Stimulated activated naive CD4-positive, alpha-beta T cell treated with Interleukin-2 at 50 U/mL for 16 hours (primary cell): ENCODE data around the gene KMT5C.
A peak's percentile ranks its signal among the peaks of the same experiment; 100 is the strongest.
"Not testable (repeated sequence)": the region's sequence is repeated elsewhere in the genome, so short reads cannot be mapped to it uniquely, and the experiment has no call there.

ENCODE experiments used
- DNase-seq: peaks from one replicate; lab custom pipeline; 2025; lab: John Stamatoyannopoulos, UW

The KMT5C gene

DNA sequence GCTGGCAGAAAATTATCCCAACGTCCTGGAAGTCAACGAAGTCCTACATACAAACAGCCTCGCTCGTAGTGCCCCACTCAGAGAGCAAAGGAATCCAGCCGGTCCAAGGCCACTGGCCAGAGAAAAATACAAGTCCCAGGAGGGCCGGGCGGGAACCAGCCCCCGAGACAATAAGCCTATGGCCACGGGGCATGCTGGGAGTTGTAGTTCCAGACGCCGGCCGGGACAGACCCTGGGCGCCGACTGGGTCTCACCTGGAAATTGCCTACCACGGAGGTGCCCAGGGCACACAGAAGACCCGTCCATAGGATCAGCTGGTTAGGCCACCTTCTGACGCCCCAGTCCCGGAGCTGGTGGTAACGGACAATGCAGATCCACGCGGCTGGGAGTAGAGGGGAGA is 19.9 kb upstream of the KMT5C start:
- DNase-seq: no peak

DNA sequence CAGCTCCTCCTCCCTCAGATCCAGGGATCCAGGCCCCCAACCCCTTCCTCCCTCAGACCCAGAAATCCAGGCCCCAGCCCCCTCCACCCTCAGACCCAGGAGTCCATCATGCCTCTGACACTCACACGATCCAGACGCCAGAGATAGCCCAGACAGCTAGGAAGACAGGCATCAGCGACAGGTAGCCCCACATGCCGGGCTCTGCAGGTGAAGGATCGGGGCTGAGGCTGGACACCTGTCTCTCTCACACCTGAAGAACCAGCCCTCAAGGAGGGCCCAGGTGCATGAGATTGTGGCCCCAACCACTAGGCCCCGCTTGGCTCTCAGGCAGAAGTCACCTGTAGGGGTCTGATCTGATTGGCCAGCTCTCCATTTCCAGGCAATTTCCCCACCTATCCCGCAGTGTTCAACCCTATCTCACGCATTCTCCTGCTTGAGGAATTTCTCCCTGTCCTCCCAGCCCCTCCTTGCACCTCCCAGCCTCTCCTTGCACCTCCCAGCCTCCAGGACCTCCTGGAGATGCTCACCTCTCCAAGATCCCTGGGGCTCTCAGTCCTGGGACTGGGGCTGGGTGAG is 18.7 kb upstream of the KMT5C start:
- DNase-seq: no peak

DNA sequence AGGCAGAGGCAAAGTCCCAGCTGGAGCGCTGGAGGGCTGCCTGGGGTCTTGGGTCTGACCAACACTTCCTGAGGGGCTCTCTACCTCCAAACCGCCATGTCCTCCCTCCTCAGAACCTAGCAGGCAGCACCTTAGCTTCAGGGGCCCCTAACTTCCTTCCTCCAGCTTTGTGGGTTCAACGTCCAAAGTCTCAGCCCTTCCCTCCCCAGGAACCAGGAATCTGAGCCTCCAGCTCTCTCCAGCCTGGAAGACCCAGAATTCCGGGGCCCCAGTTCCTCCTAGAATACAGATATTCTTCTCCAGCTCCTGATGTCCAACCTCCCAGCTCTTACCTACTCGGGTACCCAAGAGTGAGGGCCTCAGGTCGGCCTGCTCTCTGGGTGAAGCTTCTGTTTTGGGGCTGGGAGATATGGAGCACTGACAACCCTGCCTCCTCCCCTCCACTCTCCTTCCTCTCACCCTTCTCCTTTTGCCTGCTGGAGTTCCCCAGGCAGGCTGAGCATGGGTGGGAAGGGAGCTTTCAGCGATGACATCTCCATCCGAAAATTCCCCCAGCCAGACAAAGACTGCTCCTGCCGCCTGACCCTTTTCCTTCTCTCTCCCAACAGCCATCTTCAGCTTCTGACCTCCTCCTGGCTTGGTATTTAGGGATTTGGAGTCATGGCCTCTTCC is 18.1 kb upstream of the KMT5C start:
- DNase-seq: no peak

DNA sequence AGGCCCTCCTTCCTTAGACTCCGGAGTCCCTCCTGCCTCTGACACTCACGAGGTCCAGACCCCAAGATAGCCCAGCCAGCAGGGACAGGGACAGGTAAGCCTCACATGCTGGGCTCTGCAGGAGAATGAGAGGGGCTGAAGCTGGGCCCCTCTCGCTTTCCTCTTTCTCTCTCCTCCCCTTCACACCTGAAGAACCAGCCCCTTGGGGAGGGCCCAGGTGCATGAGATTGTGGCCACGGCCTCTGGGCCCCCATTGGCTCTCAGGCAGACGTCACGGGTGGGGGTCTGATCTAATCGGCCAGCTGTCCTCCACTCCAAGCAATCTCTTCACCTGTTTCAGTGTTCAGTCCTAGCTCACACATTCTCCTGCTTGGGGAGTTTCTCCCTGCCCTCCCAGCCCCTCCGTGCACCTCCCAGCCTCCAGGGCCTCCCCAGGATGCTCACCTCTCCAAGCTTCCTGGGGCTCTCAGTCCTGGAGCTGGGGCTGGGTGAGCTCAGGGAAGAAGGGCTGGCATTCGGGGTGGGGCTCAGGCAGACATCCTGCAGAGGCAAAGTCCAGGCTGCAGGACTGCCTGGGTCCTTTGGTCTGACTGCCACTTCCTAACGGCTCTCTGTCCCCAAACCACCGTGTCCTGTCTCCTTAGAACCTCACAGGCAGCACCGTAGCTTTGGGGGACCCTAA is 17.3 kb upstream of the KMT5C start:
- no peak for DNase-seq

DNA sequence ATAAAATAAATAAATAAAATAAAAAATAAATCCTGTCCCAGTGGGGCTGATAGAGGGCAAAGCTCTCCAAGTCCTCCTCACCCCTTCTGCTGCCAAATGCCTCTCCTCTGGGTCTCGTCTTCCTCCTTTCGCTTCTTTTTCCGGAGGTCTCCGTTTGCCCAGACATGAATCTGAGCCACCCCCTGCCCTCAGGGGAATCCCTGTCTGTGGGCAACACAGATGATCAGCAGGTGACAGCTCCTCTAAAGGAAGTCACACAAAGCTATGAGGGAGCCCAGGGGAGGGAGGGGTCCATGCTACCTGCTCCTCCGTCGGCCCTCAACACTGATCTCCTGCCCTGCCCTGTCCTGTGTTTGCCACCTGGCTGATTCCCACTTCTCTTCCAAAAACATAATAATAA is 15.0 kb upstream of the KMT5C start:
- no peak for DNase-seq

DNA sequence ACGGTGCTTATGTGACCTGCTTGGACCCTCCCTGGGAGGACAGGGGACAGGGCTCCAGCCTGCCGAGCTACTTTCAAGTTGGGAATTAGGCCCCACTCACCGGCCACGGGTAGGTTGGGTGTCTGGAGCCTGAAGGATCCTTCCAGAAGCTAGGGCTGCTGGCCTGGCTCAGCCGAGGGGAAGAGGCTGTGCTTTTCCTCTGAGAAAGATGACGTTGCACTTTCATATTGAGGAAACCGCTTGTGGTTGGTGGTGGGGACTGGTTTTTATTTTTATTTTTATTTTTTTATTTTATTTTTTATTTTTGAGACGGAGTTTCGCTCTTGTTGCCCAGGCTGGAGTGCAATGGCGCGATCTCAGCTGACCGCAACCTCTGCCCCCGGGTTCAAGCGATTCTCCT is 14.5 kb upstream of the KMT5C start, which contains the start of gene TMEM150B:
Gene TMEM150B, minus strand, starts transcription at position 170 of the 400 bp plus-strand sequence. CDS start 4,305 bp downstream, outside the sequence.
- DNase-seq: no peak

DNA sequence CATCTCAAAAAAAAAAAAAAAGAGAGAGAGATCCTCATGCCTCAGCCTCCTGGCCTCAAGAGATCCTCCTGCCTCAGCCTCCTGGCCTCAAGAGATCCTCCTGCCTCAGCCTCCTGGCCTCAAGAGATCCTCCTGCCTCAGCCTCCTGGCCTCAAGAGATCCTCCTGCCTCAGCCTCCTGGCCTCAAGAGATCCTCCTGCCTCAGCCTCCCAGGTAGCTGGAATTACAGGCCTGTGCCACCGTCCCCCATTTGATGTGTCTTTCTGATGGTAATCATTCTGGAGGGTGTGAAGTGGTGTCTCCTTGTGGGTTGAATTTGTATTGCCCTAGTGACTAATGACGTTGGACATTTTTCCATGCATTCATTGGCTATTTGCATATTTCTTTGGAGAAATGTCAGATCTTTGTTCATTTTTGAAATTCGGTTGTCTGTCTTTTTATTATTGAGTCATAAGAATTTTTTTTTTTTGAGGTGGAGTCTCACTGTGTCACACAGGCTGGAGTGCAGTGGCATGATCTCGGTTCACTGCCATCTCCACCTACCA is 10.8 kb upstream of the KMT5C start:
- DNase-seq: not testable (repeated sequence)

DNA sequence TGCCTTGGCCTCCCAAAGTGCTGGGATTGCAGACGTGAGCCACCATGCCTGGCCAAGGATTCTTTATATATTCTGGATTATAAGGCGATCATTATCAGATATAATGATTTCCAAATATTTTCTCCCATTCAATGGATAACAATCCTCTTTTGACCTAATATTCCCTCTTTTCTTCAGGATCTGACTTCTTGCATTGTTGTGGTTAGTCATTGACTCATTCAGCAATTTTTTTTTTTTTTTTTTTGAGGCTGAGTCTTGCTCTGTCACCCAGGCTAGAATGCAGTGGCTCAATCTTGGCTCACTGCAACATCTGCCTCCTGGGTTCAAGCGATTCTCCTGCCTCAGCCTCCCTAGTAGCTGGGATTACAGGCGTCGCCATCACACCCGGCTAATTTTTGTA is 9.9 kb upstream of the KMT5C start:
- DNase-seq: not testable (repeated sequence)

DNA sequence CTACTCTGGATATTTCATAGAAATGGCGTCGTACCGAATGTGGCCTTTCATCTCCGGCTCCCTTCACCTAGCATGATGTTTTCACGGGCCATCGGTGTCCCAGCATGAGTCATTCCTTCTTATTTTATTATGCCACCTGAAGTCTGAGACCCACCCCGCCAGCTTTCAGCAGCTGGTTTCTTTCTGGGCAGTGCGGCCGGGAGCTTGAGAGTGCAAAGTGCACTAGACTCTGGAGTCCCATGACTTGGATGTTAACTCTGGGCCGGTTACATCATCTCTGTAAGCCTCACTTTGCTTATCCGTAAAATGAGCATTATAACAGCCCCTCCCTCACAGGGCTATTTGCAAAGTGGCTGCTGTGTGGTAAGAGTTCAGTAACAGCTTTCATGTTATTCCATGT is 5.8 kb upstream of the KMT5C start:
- no peak for DNase-seq

DNA sequence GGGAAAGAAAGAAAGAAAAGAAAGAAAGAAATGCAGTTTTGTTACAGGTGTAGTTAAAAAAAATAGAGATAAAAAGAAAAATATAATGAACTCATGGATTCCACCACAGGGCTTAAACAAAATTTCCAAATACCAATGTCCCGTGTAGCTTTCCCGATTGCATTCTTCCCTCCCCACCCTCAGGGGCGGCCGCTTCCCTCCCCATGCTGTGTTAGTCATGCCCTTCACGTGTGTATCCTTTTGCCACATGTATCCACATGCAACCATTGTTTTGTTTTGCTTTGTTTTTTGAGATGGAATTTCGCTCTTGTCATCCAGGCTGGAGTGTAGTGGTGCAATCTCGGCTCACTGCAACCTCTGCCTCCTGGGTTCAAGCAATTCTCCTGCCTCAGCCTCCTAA is 3.6 kb upstream of the KMT5C start:
- no peak for DNase-seq

DNA sequence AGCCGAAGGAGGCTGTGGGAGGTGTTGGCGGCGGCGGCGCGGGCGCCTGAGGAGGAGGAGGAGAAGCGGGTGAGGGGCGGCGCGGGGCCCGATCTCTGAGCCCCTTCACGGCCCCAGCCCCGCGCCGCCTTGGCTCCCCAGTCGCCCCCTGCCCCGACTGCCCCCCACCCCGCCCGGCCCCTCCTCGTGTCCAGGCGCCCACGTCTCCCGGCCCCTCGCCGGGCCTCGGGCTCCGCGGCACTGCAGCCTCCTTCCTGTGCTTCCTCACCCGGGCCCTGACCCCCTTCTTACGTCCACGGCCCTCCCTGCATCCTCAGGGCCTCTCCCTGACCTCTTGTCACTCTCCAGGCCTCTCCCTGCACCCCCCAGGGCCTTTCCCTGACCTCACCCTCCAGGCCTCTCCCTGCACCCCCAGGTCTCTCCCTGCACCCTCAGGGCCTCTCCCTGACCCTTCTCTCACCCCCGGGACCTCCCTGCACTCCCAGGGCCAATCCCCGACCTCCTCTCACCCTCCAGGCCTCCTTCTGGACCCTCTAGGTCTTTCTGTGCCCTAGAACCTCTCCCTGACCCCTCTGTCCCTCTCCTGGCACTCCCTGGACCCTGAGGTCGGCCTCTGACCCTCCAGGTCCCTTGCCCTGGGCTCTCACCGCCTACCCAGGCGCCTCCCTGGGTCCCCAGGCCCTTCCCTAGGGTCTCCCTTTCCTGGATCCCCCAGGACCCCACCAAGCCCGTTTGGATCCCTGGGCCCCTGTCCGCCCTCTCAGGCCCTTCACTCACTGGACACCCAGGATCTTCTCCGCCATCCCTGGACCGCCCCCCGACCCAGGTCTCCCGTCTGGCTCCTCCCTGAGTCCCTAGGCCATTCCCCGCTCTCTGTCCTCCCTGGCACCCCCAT is 460 bp downstream of the KMT5C start:
- no peak for DNase-seq

DNA sequence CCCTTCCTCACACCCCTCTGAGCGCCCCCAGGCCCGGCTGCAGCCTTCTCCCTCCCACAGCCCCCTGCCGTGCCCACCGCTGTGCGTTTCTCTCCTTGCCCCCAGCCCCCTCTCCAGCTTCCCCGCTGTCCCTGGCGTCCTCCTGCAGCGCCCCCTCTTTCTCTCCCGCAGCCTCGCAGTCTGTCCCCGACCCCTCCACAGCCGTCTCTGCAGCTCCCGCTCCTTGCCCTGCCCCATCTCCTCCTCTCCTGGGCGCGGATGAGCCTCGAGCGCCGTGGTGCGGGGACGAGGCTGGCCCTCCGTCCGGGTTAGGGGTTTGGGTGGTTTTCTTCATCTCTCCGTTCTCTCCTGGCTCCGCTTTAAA is 1.1 kb downstream of the KMT5C start:
- DNase-seq: no peak

DNA sequence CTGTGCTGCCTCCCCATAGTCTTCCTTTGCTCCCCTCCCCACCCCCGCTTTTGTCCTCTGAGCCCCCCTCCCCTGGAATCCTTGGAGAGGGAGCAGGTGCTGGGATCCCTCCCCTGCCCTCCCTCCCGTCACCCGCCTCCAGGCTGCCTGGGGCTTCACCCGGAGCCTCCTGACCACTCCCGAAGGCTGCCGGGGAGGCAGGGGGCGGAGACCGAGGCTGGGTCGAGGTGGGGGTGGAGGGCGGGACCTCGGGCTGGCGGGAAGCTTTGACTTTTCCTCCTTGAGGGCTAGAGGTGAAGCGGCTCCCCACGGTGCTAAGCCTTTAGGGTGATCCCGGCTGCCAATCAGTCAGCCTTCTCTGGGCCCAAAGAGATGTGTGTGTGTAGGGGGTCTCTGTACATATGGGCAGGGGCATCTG is 1.5 kb downstream of the KMT5C start:
- peak; percentile 48 for DNase-seq

DNA sequence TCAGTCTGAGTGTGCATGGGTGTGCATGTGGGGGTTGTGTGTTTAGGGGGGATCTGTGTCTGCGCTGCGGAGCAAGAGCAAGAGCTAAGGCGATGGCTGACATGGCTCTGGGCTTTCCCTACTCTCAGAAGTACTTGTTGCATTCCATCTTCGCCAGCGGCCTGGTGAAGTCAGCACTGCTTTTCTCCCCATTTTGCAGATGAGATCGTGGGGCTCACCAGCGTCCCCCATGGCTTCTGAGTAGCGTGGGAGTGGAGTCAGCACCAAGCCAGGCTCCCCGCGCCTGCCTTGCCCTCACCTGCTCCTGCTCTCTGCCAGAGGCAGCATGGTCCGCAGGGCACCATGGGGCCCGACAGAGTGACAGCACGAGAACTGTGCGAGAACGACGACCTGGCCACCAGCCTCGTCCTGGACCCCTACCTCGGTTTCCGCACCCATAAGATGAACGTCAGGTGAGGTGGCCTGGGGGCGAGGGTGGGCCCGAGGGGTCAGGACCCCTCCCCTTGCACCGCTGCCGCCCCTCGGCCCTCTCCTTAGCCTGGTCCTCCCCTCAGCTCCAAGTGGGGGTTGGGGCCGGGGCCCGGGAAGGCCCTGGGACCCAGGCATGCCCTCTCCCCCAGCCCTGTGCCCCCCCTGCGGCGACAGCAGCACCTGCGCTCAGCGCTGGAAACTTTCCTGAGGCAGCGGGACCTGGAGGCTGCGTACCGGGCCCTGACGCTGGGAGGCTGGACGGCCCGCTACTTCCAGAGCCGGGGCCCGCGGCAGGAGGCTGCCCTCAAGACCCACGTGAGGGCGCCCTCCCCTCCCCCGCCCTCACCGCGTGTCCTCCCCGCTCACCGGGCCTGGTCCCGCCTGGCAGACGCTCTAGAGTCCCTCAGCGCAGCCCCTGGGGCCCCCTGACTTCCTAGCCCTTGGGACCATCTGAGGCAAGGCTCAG is 2.2 kb downstream of the KMT5C start:
- no peak for DNase-seq

DNA sequence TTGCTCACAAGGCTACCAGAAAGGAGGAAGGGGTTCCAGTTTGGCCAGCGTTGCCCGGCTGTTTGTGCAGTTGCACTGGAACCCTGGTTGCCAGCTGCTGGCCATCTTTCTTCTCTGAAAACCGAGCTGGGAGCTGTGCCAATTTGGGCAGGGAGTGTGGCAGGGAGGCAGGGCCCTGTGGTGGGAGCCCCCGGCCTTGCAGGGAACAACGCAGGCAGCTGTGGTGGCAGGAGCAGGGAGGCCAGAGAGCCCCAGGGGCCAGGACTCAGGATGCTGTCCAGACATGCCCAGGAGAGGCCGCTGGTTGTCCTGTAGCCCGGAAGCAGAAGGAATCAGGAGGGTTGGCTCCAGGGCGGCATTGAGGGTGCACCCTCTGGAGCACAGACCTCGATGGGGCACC is 4.8 kb downstream of the KMT5C start:
- no peak for DNase-seq

DNA sequence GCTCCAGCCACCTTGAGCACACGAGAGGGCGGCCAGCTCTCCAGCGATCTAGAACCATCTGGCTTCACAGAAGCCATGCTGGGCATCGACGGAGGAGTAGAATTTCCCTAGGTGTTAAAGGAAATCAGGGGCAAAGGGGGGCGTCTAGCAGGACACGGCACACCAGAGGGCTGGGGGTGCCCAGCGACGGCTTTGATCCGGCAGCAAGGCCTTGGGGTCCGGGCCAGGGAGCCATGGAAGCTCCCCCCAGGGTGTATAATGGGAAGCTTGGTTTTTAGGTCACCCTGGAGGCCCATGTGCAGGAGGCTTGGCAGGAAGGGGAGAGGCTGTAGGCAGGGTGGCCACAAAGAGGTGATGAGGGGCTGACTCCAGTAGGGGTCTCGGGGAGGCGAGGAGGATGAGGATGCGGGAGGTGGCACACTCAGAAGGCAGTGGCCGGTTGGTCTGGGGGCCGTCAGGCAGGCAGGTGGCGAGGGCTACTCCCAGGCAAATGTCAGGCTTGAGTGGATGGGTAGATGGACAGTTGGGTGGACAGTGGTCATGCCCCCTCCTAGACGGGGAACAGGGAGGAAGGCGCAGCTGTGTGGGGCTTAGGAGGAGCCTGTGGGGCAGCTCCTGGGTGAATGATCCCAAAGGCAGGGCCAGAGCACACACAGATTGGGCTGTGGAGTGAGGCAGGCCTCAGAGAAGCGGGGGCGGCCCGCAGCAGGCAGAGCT is 5.6 kb downstream of the KMT5C start:
- no peak for DNase-seq

DNA sequence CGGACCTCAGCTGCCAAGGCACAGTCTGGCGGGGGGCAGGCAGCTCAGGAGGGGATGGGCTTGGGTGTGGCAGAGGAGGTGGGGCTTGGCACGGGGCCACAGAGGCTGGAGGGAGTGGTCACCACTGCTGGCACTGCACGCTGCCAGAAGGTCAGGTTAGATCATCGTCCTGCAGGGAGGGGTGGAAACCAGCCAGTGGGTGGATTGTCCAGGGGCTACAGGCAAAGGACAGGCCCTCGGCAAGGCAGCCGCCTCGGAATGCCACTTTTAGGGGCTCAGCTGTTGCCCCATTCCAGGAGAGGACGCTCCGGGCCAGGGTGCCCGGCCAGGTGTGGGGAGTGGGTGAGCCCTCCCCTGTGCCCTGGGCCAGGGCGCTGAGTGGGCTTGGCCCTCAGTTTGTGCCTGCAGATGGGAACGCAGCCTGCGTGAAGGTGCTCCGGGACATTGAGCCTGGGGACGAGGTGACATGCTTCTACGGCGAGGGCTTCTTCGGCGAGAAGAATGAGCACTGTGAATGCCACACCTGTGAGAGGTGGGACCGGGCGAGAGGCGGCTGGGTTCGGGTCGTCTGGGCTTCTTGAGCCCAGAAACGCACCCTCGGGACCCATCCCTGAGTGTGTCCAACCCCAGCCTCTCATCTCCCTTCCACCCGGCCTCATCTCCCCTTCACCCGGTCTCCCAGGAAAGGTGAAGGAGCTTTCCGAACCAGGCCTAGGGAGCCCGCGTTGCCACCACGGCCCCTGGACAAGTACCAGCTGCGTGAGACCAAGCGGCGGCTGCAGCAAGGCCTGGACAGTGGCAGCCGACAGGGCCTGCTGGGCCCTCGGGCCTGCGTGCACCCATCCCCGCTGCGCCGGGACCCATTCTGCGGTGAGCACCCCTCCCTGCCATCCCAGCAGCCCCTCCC is 6.4 kb downstream of the KMT5C start:
- no peak for DNase-seq

DNA sequence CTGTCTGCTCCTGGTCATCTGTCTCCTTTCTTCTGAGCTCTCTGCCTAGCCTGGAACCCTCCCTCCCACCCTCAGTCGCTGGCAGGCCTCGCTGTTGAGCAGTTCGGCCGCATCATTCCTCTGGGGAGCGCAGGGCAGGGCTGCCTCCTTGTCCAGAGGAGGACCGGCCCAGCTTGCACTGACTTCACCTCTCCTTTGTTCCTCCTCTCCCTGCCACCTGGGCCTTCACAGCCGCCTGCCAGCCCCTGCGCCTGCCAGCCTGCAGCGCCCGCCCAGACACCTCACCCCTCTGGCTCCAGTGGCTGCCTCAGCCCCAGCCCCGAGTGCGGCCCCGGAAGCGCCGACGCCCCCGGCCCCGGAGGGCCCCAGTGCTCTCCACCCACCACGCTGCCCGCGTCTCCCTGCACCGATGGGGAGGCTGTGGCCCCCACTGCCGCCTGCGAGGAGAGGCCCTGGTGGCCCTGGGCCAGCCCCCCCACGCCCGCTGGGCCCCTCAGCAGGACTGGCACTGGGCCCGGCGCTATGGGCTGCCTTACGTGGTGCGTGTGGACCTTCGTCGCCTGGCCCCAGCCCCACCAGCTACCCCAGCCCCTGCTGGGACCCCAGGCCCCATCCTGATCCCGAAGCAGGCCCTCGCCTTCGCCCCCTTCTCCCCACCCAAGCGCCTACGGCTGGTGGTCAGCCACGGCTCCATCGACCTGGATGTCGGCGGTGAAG is 7.2 kb downstream of the KMT5C start:
- DNase-seq: no peak
